ENCODE measurements around the gene PDC. TPM values are rescaled to one million over a fixed set of nuclear protein-coding genes. Genes with fewer than 3 reads are reported as not detected.
"Not testable (repeated sequence)": the region's sequence is repeated elsewhere in the genome, so short reads cannot be mapped to it uniquely, and the experiment has no call there.

PDC gene
- total RNA-seq, 1 donor from 2014 or later, result not detected

DNA sequence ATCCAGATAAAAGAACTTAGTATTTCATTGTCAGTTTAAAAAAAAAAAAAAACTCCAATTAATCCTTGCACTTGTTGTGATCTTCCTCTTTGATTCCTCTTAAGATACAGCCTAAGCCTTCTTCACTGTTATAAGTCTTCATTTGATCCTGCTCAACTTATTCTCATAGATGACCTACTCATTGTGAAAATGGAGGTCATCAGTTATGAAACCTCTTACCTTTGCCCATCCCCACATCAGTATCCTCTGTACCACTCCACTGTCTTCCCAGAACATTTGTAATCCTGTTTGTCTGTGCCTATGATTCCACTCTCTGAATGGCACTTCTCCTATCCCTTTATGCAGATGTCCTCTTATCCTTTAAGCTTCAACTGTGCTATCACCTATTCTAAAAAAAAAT is 57.3 kb downstream of the PDC start:
- DNase-seq (ENCODE audit: extremely low spot score, unreplicated experiment), result no peak
- Mint-ChIP-seq H3K27ac (no peak overlapping the region), H3K4me3 (no peak overlapping the region), H3K27me3 (no peaks in the 10 kb centered on the region), H3K9me3 (no peaks in the 10 kb centered on the region), H3K4me1 (ENCODE audit: unreplicated experiment) (no peaks in the 10 kb centered on the region), H3K36me3 (peaks cover 16% of the 10 kb centered on the region)
- TF ChIP-seq, protein P1, sequence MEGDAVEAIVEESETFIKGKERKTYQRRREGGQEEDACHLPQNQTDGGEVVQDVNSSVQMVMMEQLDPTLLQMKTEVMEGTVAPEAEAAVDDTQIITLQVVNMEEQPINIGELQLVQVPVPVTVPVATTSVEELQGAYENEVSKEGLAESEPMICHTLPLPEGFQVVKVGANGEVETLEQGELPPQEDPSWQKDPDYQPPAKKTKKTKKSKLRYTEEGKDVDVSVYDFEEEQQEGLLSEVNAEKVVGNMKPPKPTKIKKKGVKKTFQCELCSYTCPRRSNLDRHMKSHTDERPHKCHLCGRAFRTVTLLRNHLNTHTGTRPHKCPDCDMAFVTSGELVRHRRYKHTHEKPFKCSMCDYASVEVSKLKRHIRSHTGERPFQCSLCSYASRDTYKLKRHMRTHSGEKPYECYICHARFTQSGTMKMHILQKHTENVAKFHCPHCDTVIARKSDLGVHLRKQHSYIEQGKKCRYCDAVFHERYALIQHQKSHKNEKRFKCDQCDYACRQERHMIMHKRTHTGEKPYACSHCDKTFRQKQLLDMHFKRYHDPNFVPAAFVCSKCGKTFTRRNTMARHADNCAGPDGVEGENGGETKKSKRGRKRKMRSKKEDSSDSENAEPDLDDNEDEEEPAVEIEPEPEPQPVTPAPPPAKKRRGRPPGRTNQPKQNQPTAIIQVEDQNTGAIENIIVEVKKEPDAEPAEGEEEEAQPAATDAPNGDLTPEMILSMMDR (conservative IDR thresholded peaks at IDR 0.05), result no peak

DNA sequence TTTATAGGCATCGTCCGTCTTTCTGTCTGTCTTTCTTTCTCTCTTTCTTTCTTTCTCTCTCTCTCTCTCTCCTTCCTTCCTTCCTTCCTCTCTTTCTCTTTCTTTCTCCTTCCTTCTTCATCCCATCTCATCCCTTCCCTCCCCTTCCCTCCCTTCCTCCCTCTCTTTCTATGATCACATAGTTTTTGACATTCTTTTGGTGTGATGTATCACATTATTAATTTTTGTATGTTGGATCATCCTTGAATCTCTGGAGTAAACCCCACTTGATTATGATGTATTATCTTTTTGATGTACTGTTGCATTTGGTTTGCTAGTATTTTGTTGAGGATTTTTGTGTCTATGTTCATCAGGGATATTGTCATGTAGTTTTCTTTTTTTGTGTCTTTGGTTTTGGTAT is 59.5 kb downstream of the PDC start:
- not testable (repeated sequence) for H3K4me3 Mint-ChIP-seq; DNase-seq (ENCODE audit: extremely low spot score, unreplicated experiment); H3K27ac Mint-ChIP-seq; H3K9me3 Mint-ChIP-seq; H3K4me1 Mint-ChIP-seq (ENCODE audit: unreplicated experiment); H3K27me3 Mint-ChIP-seq
- H3K36me3 Mint-ChIP-seq, result peaks cover 11% of the 10 kb centered on the region

Other genes starting within 250 kb of the PDC start
- gene PRG4, start 164.8 kb downstream of the PDC start, total RNA-seq (ENCODE audit: low replicate concordance), result not detected in 2 replicates
- 92.1 and 111 TPM in 2 replicates for gene TPR, start 85.9 kb downstream of the PDC start, total RNA-seq (ENCODE audit: low replicate concordance)
- gene ODR4, start 85.3 kb downstream of the PDC start, total RNA-seq (ENCODE audit: low replicate concordance), result 17.7 and 22.3 TPM in 2 replicates
- 2.2 and 2.9 TPM in 2 replicates for gene PTGS2, start 219.3 kb upstream of the PDC start, total RNA-seq (ENCODE audit: low replicate concordance)

Measured in type B pancreatic cell (in vitro differentiated cells).